ENCODE data around the gene INPP5K.
"Not testable (repeated sequence)": the region's sequence is repeated elsewhere in the genome, so short reads cannot be mapped to it uniquely, and the experiment has no call there.

Gene INPP5K

GRCh38 chr17:1535737-1536136, 19.3 kb upstream of the INPP5K start:
- H3K27ac ChIP-seq, result peak overlapping the region; percentile 31; the same call in 1 of the 2 replicates
- peaks cover 30% of the 10 kb centered on the region; the same call in 1 of the 2 replicates for H3K36me3 ChIP-seq (ENCODE audit: insufficient read depth, low read length)
- no peak for TF ChIP-seq FOXP2 (optimal IDR thresholded peaks at IDR 0.05; ENCODE audit: control extremely low read depth, extremely low read length, insufficient read depth)
- TF ChIP-seq POLR2AphosphoS5 (IDR thresholded peaks at IDR 0.05; ENCODE audit: borderline replicate concordance, low read depth, low read length), result no peak
- TF ChIP-seq EZH2 (IDR thresholded peaks at IDR 0.05), result no peak
- H3K4me3 ChIP-seq, result no peak overlapping the region
- no peaks in the 10 kb centered on the region for H3K9me3 ChIP-seq (ENCODE audit: low read depth, low read length)
- no peak overlapping the region for H3K9ac ChIP-seq (ENCODE audit: insufficient read length)
- no peak for DNase-seq (ENCODE audit: low read depth, low spot score)

- H3K27ac ChIP-seq, result no peak overlapping the region
- no peak overlapping the region for H3K4me3 ChIP-seq
- no peaks in the 10 kb centered on the region for H3K9me3 ChIP-seq (ENCODE audit: low read depth, low read length)
- H3K36me3 ChIP-seq (ENCODE audit: insufficient read depth, low read length), result peaks cover 25% of the 10 kb centered on the region; the same call in 1 of the 2 replicates
- no peak for TF ChIP-seq EZH2 (IDR thresholded peaks at IDR 0.05)
- no peak for TF ChIP-seq FOXP2 (optimal IDR thresholded peaks at IDR 0.05; ENCODE audit: control extremely low read depth, extremely low read length, insufficient read depth)
- DNase-seq (ENCODE audit: low read depth, low spot score), result no peak
- no peak overlapping the region for H3K9ac ChIP-seq (ENCODE audit: insufficient read length)
These were observed 17.4 kb upstream of the INPP5K start for GRCh38 chr17:1533661-1534325.

- H3K36me3 ChIP-seq (ENCODE audit: insufficient read depth, low read length), result peaks cover 19% of the 10 kb centered on the region; the same call in 1 of the 2 replicates
- DNase-seq (ENCODE audit: low read depth, low spot score), result no peak
- TF ChIP-seq POLR2AphosphoS5 (IDR thresholded peaks at IDR 0.05; ENCODE audit: borderline replicate concordance, low read depth, low read length) (no peak), EZH2 (IDR thresholded peaks at IDR 0.05) (no peak), FOXP2 (optimal IDR thresholded peaks at IDR 0.05; ENCODE audit: control extremely low read depth, extremely low read length, insufficient read depth) (no peak)
- no peak overlapping the region for H3K9ac ChIP-seq (ENCODE audit: insufficient read length)
- H3K27ac ChIP-seq, result no peak overlapping the region
- no peaks in the 10 kb centered on the region for H3K9me3 ChIP-seq (ENCODE audit: low read depth, low read length)
- H3K4me3 ChIP-seq, result no peak overlapping the region
These were observed 16.6 kb upstream of the INPP5K start for GRCh38 chr17:1532836-1533602.

- Histone ChIP-seq H3K27ac (peak overlapping the region; percentile 42; the same call in 1 of the 2 replicates), H3K9ac (ENCODE audit: insufficient read length) (peak overlapping the region; percentile 14), H3K9me3 (ENCODE audit: low read depth, low read length) (no peaks in the 10 kb centered on the region), H3K4me3 (no peak overlapping the region), H3K36me3 (ENCODE audit: insufficient read depth, low read length) (peaks cover 22% of the 10 kb centered on the region; the same call in 1 of the 2 replicates)
- no peak for TF ChIP-seq EZH2 (IDR thresholded peaks at IDR 0.05)
- TF ChIP-seq FOXP2 (optimal IDR thresholded peaks at IDR 0.05; ENCODE audit: control extremely low read depth, extremely low read length, insufficient read depth), result no peak
- TF ChIP-seq POLR2AphosphoS5 (IDR thresholded peaks at IDR 0.05; ENCODE audit: borderline replicate concordance, low read depth, low read length), result no peak
- no peak for DNase-seq (ENCODE audit: low read depth, low spot score)
These were observed 13.5 kb upstream of the INPP5K start for GRCh38 chr17:1529863-1530262.

GRCh38 chr17:1526876-1527275, 10.5 kb upstream of the INPP5K start:
- H3K9me3 ChIP-seq (ENCODE audit: low read depth, low read length); H3K9ac ChIP-seq (ENCODE audit: insufficient read length); H3K4me3 ChIP-seq; H3K27ac ChIP-seq; H3K36me3 ChIP-seq (ENCODE audit: insufficient read depth, low read length); DNase-seq (ENCODE audit: low read depth, low spot score): not testable (repeated sequence)

GRCh38 chr17:1522626-1523025, 6.2 kb upstream of the INPP5K start:
- peaks cover 8% of the 10 kb centered on the region for H3K36me3 ChIP-seq (ENCODE audit: insufficient read depth, low read length)
- H3K9ac ChIP-seq (ENCODE audit: insufficient read length), result no peak overlapping the region
- H3K9me3 ChIP-seq (ENCODE audit: low read depth, low read length), result no peaks in the 10 kb centered on the region
- no peak for TF ChIP-seq FOXP2 (optimal IDR thresholded peaks at IDR 0.05; ENCODE audit: control extremely low read depth, extremely low read length, insufficient read depth)
- TF ChIP-seq EZH2 (IDR thresholded peaks at IDR 0.05), result no peak
- TF ChIP-seq POLR2AphosphoS5 (IDR thresholded peaks at IDR 0.05; ENCODE audit: borderline replicate concordance, low read depth, low read length), result no peak
- DNase-seq (ENCODE audit: low read depth, low spot score), result no peak
- H3K27ac ChIP-seq, result no peak overlapping the region
- no peak overlapping the region for H3K4me3 ChIP-seq

- H3K36me3 ChIP-seq (ENCODE audit: insufficient read depth, low read length), result peaks cover 9% of the 10 kb centered on the region
- H3K9me3 ChIP-seq (ENCODE audit: low read depth, low read length), result no peaks in the 10 kb centered on the region
- DNase-seq (ENCODE audit: low read depth, low spot score), result no peak
- no peak overlapping the region for H3K4me3 ChIP-seq
- no peak overlapping the region for H3K9ac ChIP-seq (ENCODE audit: insufficient read length)
- no peak for TF ChIP-seq FOXP2 (optimal IDR thresholded peaks at IDR 0.05; ENCODE audit: control extremely low read depth, extremely low read length, insufficient read depth)
- no peak overlapping the region for H3K27ac ChIP-seq
These were observed 4.8 kb upstream of the INPP5K start for GRCh38 chr17:1521086-1521640.

- Histone ChIP-seq H3K36me3 (ENCODE audit: insufficient read depth, low read length) (peaks cover 6% of the 10 kb centered on the region), H3K4me3 (no peak overlapping the region)
These were observed 3.3 kb upstream of the INPP5K start for GRCh38 chr17:1519678-1520077.

More at GRCh38 chr17:1519678-1520077, 3.3 kb upstream of the INPP5K start:
- no peak overlapping the region for H3K27ac ChIP-seq
- no peak for DNase-seq (ENCODE audit: low read depth, low spot score)
- no peaks in the 10 kb centered on the region for H3K9me3 ChIP-seq (ENCODE audit: low read depth, low read length)
- TF ChIP-seq FOXP2 (optimal IDR thresholded peaks at IDR 0.05; ENCODE audit: control extremely low read depth, extremely low read length, insufficient read depth), result no peak
- no peak overlapping the region for H3K9ac ChIP-seq (ENCODE audit: insufficient read length)

Measured in SK-N-MC (cell line).